ENCODE results near the gene TTLL11.
"Not testable (repeated sequence)": the region's sequence is repeated elsewhere in the genome, so short reads cannot be mapped to it uniquely, and the experiment has no call there.

The TTLL11 gene

GRCh38 chr9:122040561-122041242 is 52.4 kb downstream of the TTLL11 start:
- no peak for DNase-seq

- DNase-seq: no peak
Measured at GRCh38 chr9:122039234-122039633, 53.9 kb downstream of the TTLL11 start.

GRCh38 chr9:122036988-122037387 is 56.1 kb downstream of the TTLL11 start:
- no peak for DNase-seq

- DNase-seq: no peak
Measured at GRCh38 chr9:122036408-122036807, 56.7 kb downstream of the TTLL11 start.

GRCh38 chr9:122033775-122034373 is 59.2 kb downstream of the TTLL11 start:
- DNase-seq: no peak

GRCh38 chr9:122032346-122032745 is 60.8 kb downstream of the TTLL11 start:
- DNase-seq: no peak

- DNase-seq: no peak
Measured at GRCh38 chr9:122031776-122032175, 61.3 kb downstream of the TTLL11 start.

- no peak for DNase-seq
Measured at GRCh38 chr9:122031157-122031556, 62.0 kb downstream of the TTLL11 start.

- no peak for DNase-seq
Measured at GRCh38 chr9:122030357-122030756, 62.8 kb downstream of the TTLL11 start.

- DNase-seq: no peak
Measured at GRCh38 chr9:122029898-122030297, 63.2 kb downstream of the TTLL11 start.

- no peak for DNase-seq
Measured at GRCh38 chr9:122028089-122028488, 65.0 kb downstream of the TTLL11 start.

GRCh38 chr9:122020398-122020797 is 72.7 kb downstream of the TTLL11 start:
- no peak for DNase-seq

GRCh38 chr9:122016744-122017143 is 76.4 kb downstream of the TTLL11 start:
- no peak for DNase-seq

- DNase-seq: no peak
Measured at GRCh38 chr9:122016309-122016708, 76.8 kb downstream of the TTLL11 start.

GRCh38 chr9:122015170-122015821 is 77.8 kb downstream of the TTLL11 start:
- no peak for DNase-seq

- no peak for DNase-seq
Measured at GRCh38 chr9:122011818-122012498, 81.2 kb downstream of the TTLL11 start.

- no peak for DNase-seq
Measured at GRCh38 chr9:122008559-122008958, 84.5 kb downstream of the TTLL11 start.

GRCh38 chr9:122007837-122008236 is 85.3 kb downstream of the TTLL11 start:
- no peak for DNase-seq

- DNase-seq: no peak
Measured at GRCh38 chr9:122005597-122005996, 87.5 kb downstream of the TTLL11 start.

GRCh38 chr9:122004589-122004988 is 88.5 kb downstream of the TTLL11 start:
- no peak for DNase-seq

- DNase-seq: no peak
Measured at GRCh38 chr9:122001491-122002201, 91.5 kb downstream of the TTLL11 start.

GRCh38 chr9:122000526-122000925 is 92.6 kb downstream of the TTLL11 start:
- not testable (repeated sequence) for DNase-seq

- no peak for DNase-seq
Measured at GRCh38 chr9:121999556-121999955, 93.6 kb downstream of the TTLL11 start.

Measured in CD4-positive, alpha-beta T cell treated with Interleukin-17A for 1 hour (primary cell).